Measurements from ENCODE around the gene GABRG2. TPM values are rescaled to one million over a fixed set of nuclear protein-coding genes. Genes with fewer than 3 reads are reported as not detected.
"Not testable (repeated sequence)": the region's sequence is repeated elsewhere in the genome, so short reads cannot be mapped to it uniquely, and the experiment has no call there.

The GABRG2 gene
- total RNA-seq (2014; rRNA removed; shearing (Covaris generic)): not detected in 2 replicates

- peak; percentile 82 for DNase-seq (ENCODE audit: low spot score)
- in situ Hi-C loops (cut with HindIII; ENCODE audit: low sequenced_read_pairs): no loop called here
Observed at GRCh38 chr5:162067655-162068411, at the start of gene GABRG2. GABRG2 (plus strand) TSS chr5:162067773; CDS start chr5:162068000, 227 bp downstream.

- in situ Hi-C loops (cut with HindIII; ENCODE audit: low sequenced_read_pairs): no loop called here
- no peak for DNase-seq (ENCODE audit: low spot score)
Observed at GRCh38 chr5:162025312-162025711, 42.3 kb upstream of the GABRG2 start.

GRCh38 chr5:162026803-162027202 is 40.8 kb upstream of the GABRG2 start:
- DNase-seq (ENCODE audit: low spot score): peak; percentile 14
- in situ Hi-C loops (cut with HindIII; ENCODE audit: low sequenced_read_pairs): no loop called here

- in situ Hi-C loops (cut with HindIII; ENCODE audit: low sequenced_read_pairs): no loop called here
- DNase-seq (ENCODE audit: low spot score): peak; percentile 78
Observed at GRCh38 chr5:162037431-162037830, 30.1 kb upstream of the GABRG2 start.

GRCh38 chr5:162047279-162047678 is 20.3 kb upstream of the GABRG2 start:
- DNase-seq (ENCODE audit: low spot score): no peak
- in situ Hi-C loops (cut with HindIII; ENCODE audit: low sequenced_read_pairs): no loop called here

GRCh38 chr5:162052676-162053075 is 14.9 kb upstream of the GABRG2 start:
- in situ Hi-C loops (cut with HindIII; ENCODE audit: low sequenced_read_pairs): no loop called here
- DNase-seq (ENCODE audit: low spot score): no peak

GRCh38 chr5:162055095-162055494 is 12.5 kb upstream of the GABRG2 start:
- in situ Hi-C loops (cut with HindIII; ENCODE audit: low sequenced_read_pairs); DNase-seq (ENCODE audit: low spot score): not testable (repeated sequence)

- peak; percentile 76 for DNase-seq (ENCODE audit: low spot score)
- in situ Hi-C loops (cut with HindIII; ENCODE audit: low sequenced_read_pairs): no loop called here
Observed at GRCh38 chr5:162067162-162067561, 411 bp upstream of the GABRG2 start.

GRCh38 chr5:162068412-162068811 is 839 bp downstream of the GABRG2 start:
- in situ Hi-C loops (cut with HindIII; ENCODE audit: low sequenced_read_pairs): no loop called here
- DNase-seq (ENCODE audit: low spot score): peak; percentile 86

- DNase-seq (ENCODE audit: low spot score): peak; percentile 68
- in situ Hi-C loops (cut with HindIII; ENCODE audit: low sequenced_read_pairs): no loop called here
Observed at GRCh38 chr5:162068936-162069335, 1.4 kb downstream of the GABRG2 start.

- in situ Hi-C loops (cut with HindIII; ENCODE audit: low sequenced_read_pairs): no loop called here
Observed at GRCh38 chr5:162078805-162079204, 11.2 kb downstream of the GABRG2 start.

GRCh38 chr5:162091336-162091735 is 23.8 kb downstream of the GABRG2 start:
- no peak for DNase-seq (ENCODE audit: low spot score)
- in situ Hi-C loops (cut with HindIII; ENCODE audit: low sequenced_read_pairs): no loop called here

More at GRCh38 chr5:162078805-162079204, 11.2 kb downstream of the GABRG2 start:
- no peak for DNase-seq (ENCODE audit: low spot score)

GRCh38 chr5:162096448-162096847 is 28.9 kb downstream of the GABRG2 start:
- in situ Hi-C loops (cut with HindIII; ENCODE audit: low sequenced_read_pairs): no loop called here
- peak; percentile 50 for DNase-seq (ENCODE audit: low spot score)

- in situ Hi-C loops (cut with HindIII; ENCODE audit: low sequenced_read_pairs): no loop called here
- no peak for DNase-seq (ENCODE audit: low spot score)
Observed at GRCh38 chr5:162107591-162107990, 40.0 kb downstream of the GABRG2 start.

GRCh38 chr5:162119801-162120200 is 52.2 kb downstream of the GABRG2 start:
- no peak for DNase-seq (ENCODE audit: low spot score)
- in situ Hi-C loops (cut with HindIII; ENCODE audit: low sequenced_read_pairs): no loop called here

GRCh38 chr5:162128117-162128516 is 60.5 kb downstream of the GABRG2 start:
- in situ Hi-C loops (cut with HindIII; ENCODE audit: low sequenced_read_pairs): no loop called here
- peak; percentile 61 for DNase-seq (ENCODE audit: low spot score)

GRCh38 chr5:162132348-162132747 is 64.8 kb downstream of the GABRG2 start:
- no peak for DNase-seq (ENCODE audit: low spot score)
- in situ Hi-C loops (cut with HindIII; ENCODE audit: low sequenced_read_pairs): no loop called here

- in situ Hi-C loops (cut with HindIII; ENCODE audit: low sequenced_read_pairs): no loop called here
- no peak for DNase-seq (ENCODE audit: low spot score)
Observed at GRCh38 chr5:162139190-162139589, 71.6 kb downstream of the GABRG2 start.

GRCh38 chr5:162154242-162154641 is 86.7 kb downstream of the GABRG2 start:
- DNase-seq (ENCODE audit: low spot score): no peak
- in situ Hi-C loops (cut with HindIII; ENCODE audit: low sequenced_read_pairs): no loop called here

GRCh38 chr5:162160401-162160800 is 92.8 kb downstream of the GABRG2 start:
- in situ Hi-C loops (cut with HindIII; ENCODE audit: low sequenced_read_pairs): no loop called here

GRCh38 chr5:162163663-162164062 is 96.1 kb downstream of the GABRG2 start:
- in situ Hi-C loops (cut with HindIII; ENCODE audit: low sequenced_read_pairs): no loop called here
- DNase-seq (ENCODE audit: low spot score): no peak

More at GRCh38 chr5:162160401-162160800, 92.8 kb downstream of the GABRG2 start:
- DNase-seq (ENCODE audit: low spot score): no peak
